NCI-H128 (cell line): ENCODE data around the gene IL12A.

ENCODE experiments used
- DNase-seq: peaks from one replicate; lab custom pipeline; 2025; ENCODE audit not compliant: unreplicated experiment; lab: John Stamatoyannopoulos, UW

IL12A gene

GRCh38 chr3:160023476-160023875, 34.8 kb downstream of the IL12A start:
- DNase-seq = no peak

GRCh38 chr3:160027541-160028195, 39.0 kb downstream of the IL12A start:
- DNase-seq = no peak

- no peak for DNase-seq
These were observed 47.1 kb downstream of the IL12A start for GRCh38 chr3:160035757-160036156.

GRCh38 chr3:160038862-160039562, 50.4 kb downstream of the IL12A start:
- peak; percentile 22 for DNase-seq

- no peak for DNase-seq
These were observed 51.5 kb downstream of the IL12A start for GRCh38 chr3:160040181-160040580.

GRCh38 chr3:160041465-160041864, 52.8 kb downstream of the IL12A start:
- no peak for DNase-seq

GRCh38 chr3:160044121-160044520, 55.5 kb downstream of the IL12A start:
- DNase-seq = no peak
